Measurements from ENCODE around the gene NR1I2.

NR1I2 gene

GRCh38 chr3:119767936-119768601 lies 13.8 kb upstream of the NR1I2 start:
- DNase-seq (ENCODE audit: insufficient read length, low spot score) (no peak), FAIRE-seq (no peak)
- no peak for TF ChIP-seq POLR2A (IDR thresholded peaks at IDR 0.05; ENCODE audit: low read depth, low read length)

- no peak for DNase-seq (ENCODE audit: insufficient read length, low spot score)
- no peak for TF ChIP-seq POLR2A (IDR thresholded peaks at IDR 0.05; ENCODE audit: low read depth, low read length)
- FAIRE-seq: no peak
Measured at GRCh38 chr3:119768668-119769393, 13.1 kb upstream of the NR1I2 start.

GRCh38 chr3:119769394-119770149 lies 12.3 kb upstream of the NR1I2 start:
- DNase-seq (ENCODE audit: insufficient read length, low spot score): no peak
- no peak for TF ChIP-seq POLR2A (IDR thresholded peaks at IDR 0.05; ENCODE audit: low read depth, low read length)
- no peak for FAIRE-seq

- FAIRE-seq: no peak
- DNase-seq (ENCODE audit: insufficient read length, low spot score): no peak
- TF ChIP-seq POLR2A (IDR thresholded peaks at IDR 0.05; ENCODE audit: low read depth, low read length): no peak
Measured at GRCh38 chr3:119774444-119774843, 7.5 kb upstream of the NR1I2 start.

DNA sequence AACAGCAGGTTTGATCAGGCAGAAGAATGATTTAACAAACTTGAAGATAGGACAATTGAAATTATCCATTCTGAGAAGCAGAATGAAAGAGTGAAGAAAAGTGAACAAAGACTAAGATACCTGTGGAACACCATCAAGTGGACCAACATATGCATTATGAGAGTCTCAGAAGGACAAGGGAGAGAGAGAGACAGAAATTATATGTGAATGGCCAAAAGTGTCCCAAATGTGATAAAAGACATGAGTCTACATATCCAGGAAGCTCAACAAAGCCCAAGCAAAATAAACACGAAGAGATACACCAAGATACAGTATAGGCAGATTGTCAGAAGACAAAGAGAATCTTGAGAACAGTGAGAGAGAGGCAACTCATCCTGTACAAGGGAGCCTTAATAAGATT lies 5.6 kb upstream of the NR1I2 start:
- no peak for DNase-seq (ENCODE audit: insufficient read length, low spot score)
- no peak for FAIRE-seq
- no peak for TF ChIP-seq POLR2A (IDR thresholded peaks at IDR 0.05; ENCODE audit: low read depth, low read length)

- DNase-seq (ENCODE audit: insufficient read length, low spot score): no peak
- no peak for FAIRE-seq
- no peak for TF ChIP-seq POLR2A (IDR thresholded peaks at IDR 0.05; ENCODE audit: low read depth, low read length)
Measured at GRCh38 chr3:119778176-119778575, 3.7 kb upstream of the NR1I2 start.

GRCh38 chr3:119778811-119779210 lies 3.1 kb upstream of the NR1I2 start:
- FAIRE-seq: no peak
- TF ChIP-seq POLR2A (IDR thresholded peaks at IDR 0.05; ENCODE audit: low read depth, low read length): no peak
- DNase-seq (ENCODE audit: insufficient read length, low spot score): no peak

DNA sequence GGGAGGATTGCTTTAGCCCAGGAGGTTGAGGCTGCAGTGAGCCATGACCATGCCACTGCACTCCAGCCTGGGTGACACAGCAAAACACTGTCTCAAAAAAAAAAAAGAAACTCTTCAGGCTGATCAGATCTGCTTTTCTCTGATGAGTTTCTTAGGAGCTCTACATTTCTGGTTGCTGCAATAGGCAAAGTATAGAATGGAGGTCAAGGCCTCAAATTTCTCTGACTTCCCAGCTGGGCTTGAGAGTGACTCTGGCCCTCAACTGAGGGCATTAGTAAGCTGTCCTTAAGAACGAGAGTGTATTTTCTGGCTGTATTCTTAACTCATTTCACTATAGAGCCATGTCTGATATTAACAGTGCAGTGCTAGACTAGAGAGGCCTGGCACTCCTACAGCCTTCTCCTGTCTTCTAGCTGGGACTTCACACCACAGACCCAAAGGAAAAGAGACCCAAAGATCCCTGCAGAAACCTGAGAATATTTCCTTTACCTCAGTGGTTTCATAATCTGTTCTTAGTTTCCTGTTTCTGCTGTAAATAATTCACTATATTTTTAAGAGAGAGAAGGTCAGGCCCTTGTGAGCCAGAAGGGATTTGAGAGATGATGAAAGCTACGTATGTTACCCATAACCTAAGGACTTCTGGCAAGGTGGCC lies 2.0 kb upstream of the NR1I2 start:
- no peak for FAIRE-seq
- no peak for TF ChIP-seq POLR2A (IDR thresholded peaks at IDR 0.05; ENCODE audit: low read depth, low read length)
- no peak for DNase-seq (ENCODE audit: insufficient read length, low spot score)

DNA sequence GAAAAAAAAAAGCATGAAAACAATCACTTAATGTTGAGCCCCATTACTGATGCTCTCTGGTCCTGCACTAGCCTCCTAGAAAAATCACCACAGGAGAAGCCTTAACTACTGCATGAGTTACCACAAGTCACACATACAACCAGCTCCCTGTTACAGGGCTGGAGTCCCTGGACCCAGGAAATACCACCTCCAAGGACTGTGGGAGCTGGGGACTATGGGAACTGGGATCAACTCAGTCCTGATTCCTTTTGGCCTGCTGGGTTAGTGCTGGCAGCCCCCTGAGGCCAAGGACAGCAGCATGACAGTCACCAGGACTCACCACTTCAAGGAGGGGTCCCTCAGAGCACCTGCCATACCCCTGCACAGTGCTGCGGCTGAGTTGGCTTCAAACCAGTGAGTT lies 559 bp downstream of the NR1I2 start:
- FAIRE-seq (no peak), DNase-seq (ENCODE audit: insufficient read length, low spot score) (no peak)
- no peak for TF ChIP-seq POLR2A (IDR thresholded peaks at IDR 0.05; ENCODE audit: low read depth, low read length)

- FAIRE-seq: no peak
Measured at GRCh38 chr3:119783255-119783654, 1.4 kb downstream of the NR1I2 start.

DNA sequence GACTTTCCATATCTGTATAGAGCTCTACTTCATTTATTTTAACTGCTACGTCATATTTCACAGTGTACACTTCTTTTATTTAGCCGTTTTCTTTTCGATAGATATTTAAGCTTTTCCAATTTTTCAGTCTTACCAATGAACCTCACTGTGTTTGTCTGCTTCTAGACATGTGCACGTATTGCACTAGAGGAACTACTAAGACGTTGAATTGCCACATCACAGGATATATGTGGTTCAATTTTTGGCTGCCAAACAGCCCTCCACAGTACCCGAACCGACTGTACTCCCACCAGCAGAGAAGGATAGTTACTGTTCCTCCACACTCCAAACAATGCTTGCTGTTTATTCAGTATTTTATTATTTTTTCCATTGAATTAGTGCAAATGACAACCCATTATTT lies 2.0 kb downstream of the NR1I2 start:
- DNase-seq (ENCODE audit: insufficient read length, low spot score) (no peak), FAIRE-seq (no peak)
- no peak for TF ChIP-seq POLR2A (IDR thresholded peaks at IDR 0.05; ENCODE audit: low read depth, low read length)

More at GRCh38 chr3:119783255-119783654, 1.4 kb downstream of the NR1I2 start:
- TF ChIP-seq POLR2A (IDR thresholded peaks at IDR 0.05; ENCODE audit: low read depth, low read length): no peak
- no peak for DNase-seq (ENCODE audit: insufficient read length, low spot score)

GRCh38 chr3:119786409-119786808 lies 4.5 kb downstream of the NR1I2 start:
- DNase-seq (ENCODE audit: insufficient read length, low spot score): no peak

GRCh38 chr3:119790369-119790768 lies 8.5 kb downstream of the NR1I2 start:
- DNase-seq (ENCODE audit: insufficient read length, low spot score) (no peak), FAIRE-seq (no peak)
- TF ChIP-seq POLR2A (IDR thresholded peaks at IDR 0.05; ENCODE audit: low read depth, low read length): no peak

More at GRCh38 chr3:119786409-119786808, 4.5 kb downstream of the NR1I2 start:
- TF ChIP-seq POLR2A (IDR thresholded peaks at IDR 0.05; ENCODE audit: low read depth, low read length): no peak
- FAIRE-seq: no peak

- no peak for DNase-seq (ENCODE audit: insufficient read length, low spot score)
- no peak for TF ChIP-seq POLR2A (IDR thresholded peaks at IDR 0.05; ENCODE audit: low read depth, low read length)
Measured at GRCh38 chr3:119792270-119792669, 10.4 kb downstream of the NR1I2 start.

More at GRCh38 chr3:119792270-119792669, 10.4 kb downstream of the NR1I2 start:
- FAIRE-seq: no peak
